ENCODE data around the gene NPW. TPM values are rescaled to one million over a fixed set of nuclear protein-coding genes. Genes with fewer than 3 reads are reported as not detected.

NPW gene
- total and polyA plus RNA-seq, 9 of the 15 experiments (the other 6 are each of a cell fraction or from before 2014, with no cell fraction given): 0.14 to 4.0 (median 2.6) TPM; not detected in 4

GRCh38 chr16:2023092-2024031, 3.8 kb downstream of the NPW start:
- in situ Hi-C loops (cut with MboI) (loop anchor here (5.0 kb wide), 1 partner anchor 119 kb away; no protein-coding TSS in a partner anchor), intact Hi-C loops (cut with micrococcal nuclease) (loop anchor here (1.0 to 5.0 kb wide), 2 partner anchors 117 to 244 kb away; partner anchors contain the start of gene RNPS1)
- BruUV-seq (replicated peaks): no TSS peak
- H3K4me1 ChIP-seq (replicated peaks in 1 of 2; ENCODE audit: control insufficient read depth in 2 of 2, insufficient read depth in 2 of 2, low read length in 2 of 2): peaks cover 22 to 80% of the 10 kb centered on the region in 2 experiments; a peak in 4 of 5 replicates
- ChIA-PET POLR2A (interaction anchor here (0.6 to 3.3 kb wide), 3 partner anchors 9 to 131 kb away, joined by 4 to 35 read pairs (median 4); partner anchors contain the start of gene TRAF7), CTCF (ENCODE audit: low intra/inter-chr PET ratio) (interaction anchor here (0.7 to 2.1 kb wide), 5 partner anchors 24 to 132 kb away, joined by 3 to 15 read pairs (median 5); partner anchors contain the start of genes NTHL1, TRAF7 and TSC2)
- peak; percentile 85 for ATAC-seq
- H2AFZ ChIP-seq (ENCODE audit: low read depth, low read length): peak overlapping the region; percentile 99
- peak overlapping the region; percentile 87 for H3K4me2 ChIP-seq (ENCODE audit: insufficient read depth, low read length)
- peak overlapping the region; percentile 41 for H3K4me3 ChIP-seq
- H3K9me1 ChIP-seq (ENCODE audit: control insufficient read depth, insufficient read depth, low read length): no peaks in the 10 kb centered on the region
- H3K9me3 ChIP-seq (replicated peaks; ENCODE audit: control insufficient read depth, insufficient read depth, low read depth, low read length): no peaks in the 10 kb centered on the region
- peak; percentile 90 to 96 (median 92) for DNase-seq (ENCODE audit: extremely low read depth in 1 of 4, low spot score in 3 of 4)
- H3K27ac ChIP-seq (ENCODE audit: extremely low read depth, low read depth, low read length): peak overlapping the region; percentile 76
- no peaks in the 10 kb centered on the region for H3K27me3 ChIP-seq (ENCODE audit: control insufficient read depth in 2 of 2, insufficient read depth in 2 of 2, low read length in 2 of 2)
- H4K20me1 ChIP-seq (replicated peaks; ENCODE audit: control insufficient read depth, insufficient read depth, low read length): 0 out of 2 replicates have a peak, but pooled peaks cover 7% of the 10 kb centered on the region
- H3K79me2 ChIP-seq (ENCODE audit: control insufficient read depth, insufficient read depth, low read length): peaks cover 15% of the 10 kb centered on the region
- peak overlapping the region; percentile 48 to 89; a peak in 3 of 4 replicates for H3K9ac ChIP-seq (ENCODE audit: insufficient read depth in 1 of 2, low read depth in 2 of 2, low read length in 2 of 2)
- H3K36me3 ChIP-seq (ENCODE audit: control insufficient read depth, insufficient read depth, low read length): no peaks in the 10 kb centered on the region
- peak; percentile 94 for FAIRE-seq
- WGBS (ENCODE audit: insufficient coverage, low coverage, missing lambda C conversion rate): 9% methylated on average over 30 of the region's 53 CpGs
- TF ChIP-seq ZNF224 (CRISPR knock-in tag; IDR thresholded peaks at IDR 0.05): no peak
- peak; percentile 77; the same call in 1 of the 2 replicates for TF ChIP-seq STAG1 (CRISPR knock-in tag; IDR thresholded peaks at IDR 0.05; ENCODE audit: borderline replicate concordance)
- no peak for TF ChIP-seq ZNF184 (CRISPR knock-in tag; IDR thresholded peaks at IDR 0.05)
- peak; percentile 79 for TF ChIP-seq ZFX (CRISPR knock-in tag; IDR thresholded peaks at IDR 0.05)
- no peak for TF ChIP-seq SMARCC2 (IDR thresholded peaks at IDR 0.05; ENCODE audit: low read depth)
- TF ChIP-seq ZBTB7A (IDR thresholded peaks at IDR 0.05; ENCODE audit: borderline replicate concordance, control insufficient read depth, low read depth, low read length): peak; percentile 71; the same call in 1 of the 2 replicates
- TF ChIP-seq ETS1 (conservative IDR thresholded peaks at IDR 0.05; ENCODE audit: control insufficient read depth, low read depth, low read length): peak; percentile 34; the same call in 1 of the 2 replicates
- TF ChIP-seq HNRNPL (IDR thresholded peaks at IDR 0.05; ENCODE audit: low read depth, low read length): no peak
- TF ChIP-seq REST (IDR thresholded peaks at IDR 0.05; ENCODE audit: borderline replicate concordance): peak; percentile 89
- no peak for TF ChIP-seq REST (CRISPR knock-in tag; IDR thresholded peaks at IDR 0.05; ENCODE audit: low read depth)
- 0 out of 2 replicates have a peak, but pooled peaks have one; percentile 25 for TF ChIP-seq MTA3 (IDR thresholded peaks at IDR 0.05; ENCODE audit: borderline replicate concordance)

Data from K562 (cell line).